ENCODE measurements around the gene FABP1.

Gene FABP1

DNA sequence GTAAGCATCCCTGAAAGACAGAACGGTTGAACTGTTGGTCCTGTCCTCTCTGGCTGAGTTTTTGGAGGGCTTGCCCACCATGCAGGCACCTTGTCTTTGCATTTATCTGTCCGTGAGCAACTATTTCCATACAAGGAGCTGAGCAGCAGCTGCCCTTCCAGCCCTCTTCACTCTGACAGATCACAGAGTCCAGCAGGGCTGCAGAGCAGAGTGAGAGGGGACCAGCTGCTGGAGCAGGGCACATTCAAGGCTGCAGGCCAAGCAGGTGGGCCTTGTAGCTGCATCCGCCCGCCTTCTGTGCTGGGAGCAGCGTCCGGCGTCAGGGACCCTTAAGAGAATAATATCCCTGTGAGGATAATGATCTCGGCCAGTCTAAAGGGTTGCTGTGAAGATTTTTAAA is 50.8 kb downstream of the FABP1 start:
- DNase-seq, result no peak

GRCh38 chr2:88074854-88075292 is 53.0 kb downstream of the FABP1 start:
- DNase-seq, result no peak

- no peak for DNase-seq
Observed at GRCh38 chr2:88074150-88074549, 53.7 kb downstream of the FABP1 start.

Measured in NCI-H2171 (cell line).